SK-N-SH treated with all-trans-retinoic acid at 6 μM for 48 hours (cell line): ENCODE results near the gene PURB.

Experiments used
- ARNTL ChIP-seq: fragments of 450-650 bp; formaldehyde crosslinking; IDR thresholded peaks from 2 replicates; pipeline ENCODE4 v1.5.0; 2020; ENCODE audit warnings: low read depth, mild to moderate bottlenecking, moderate library complexity, borderline replicate concordance
- BACH2 ChIP-seq: fragments of 250-450 bp; sonication (Bioruptor Pico); IDR thresholded peaks from 2 replicates; pipeline ENCODE4 v1.9.0; 2021; ENCODE audit warnings: mild to moderate bottlenecking, borderline replicate concordance
- ISL1 ChIP-seq: fragments of 250-450 bp; sonication (Bioruptor Pico); IDR thresholded peaks from 2 replicates; pipeline ENCODE4 v2.1.2; 2022; ENCODE audit warnings: mild to moderate bottlenecking, moderate library complexity
- RARB ChIP-seq: fragments of 250-450 bp; sonication (Bioruptor Pico); IDR thresholded peaks from 2 replicates; pipeline ENCODE4 v1.8.0; 2021; ENCODE audit warnings: mild to moderate bottlenecking, moderate library complexity
- TCF4 ChIP-seq: fragments of 250-450 bp; sonication (Bioruptor Pico); IDR thresholded peaks from 2 replicates; pipeline ENCODE4 v1.8.0; 2021; ENCODE audit warnings: mild to moderate bottlenecking, moderate library complexity, borderline replicate concordance
- TOX ChIP-seq: fragments of 250-450 bp; sonication (Bioruptor Pico); IDR thresholded peaks from 2 replicates; pipeline ENCODE4 v1.8.0; 2021; ENCODE audit warnings: mild to moderate bottlenecking, moderate library complexity, borderline replicate concordance
- ZC3H10 ChIP-seq: fragments of 250-450 bp; sonication (Bioruptor Pico); IDR thresholded peaks from 2 replicates; pipeline ENCODE4 v1.5.1; 2021; ENCODE audit warnings: mild to moderate bottlenecking, moderate library complexity
- ZFP3 ChIP-seq: fragments of 250-450 bp; sonication (Bioruptor Pico); IDR thresholded peaks from 2 replicates; pipeline ENCODE4 v1.5.0; 2020; ENCODE audit warnings: mild to moderate bottlenecking, moderate library complexity
- ZFP30 ChIP-seq: fragments of 450-650 bp; formaldehyde crosslinking; IDR thresholded peaks from 2 replicates; pipeline ENCODE4 v1.5.0; 2022; ENCODE audit warnings: mild to moderate bottlenecking, moderate library complexity
- ZNF565 ChIP-seq: fragments of 450-650 bp; formaldehyde crosslinking; conservative IDR thresholded peaks from 2 replicates; pipeline ENCODE4 v1.5.0; 2020; ENCODE audit warnings: low read depth, mild to moderate bottlenecking, moderate library complexity
- TF ChIP-seq, protein P1 (sequence below): fragments of 250-450 bp; sonication (Bioruptor Pico); IDR thresholded peaks from 2 replicates; pipeline ENCODE4 v1.8.0; 2020; ENCODE audit warnings: mild to moderate bottlenecking, moderate library complexity, borderline replicate concordance
- TF ChIP-seq, protein P2 (sequence below): fragments of 250-450 bp; sonication (Bioruptor Pico); IDR thresholded peaks from 2 replicates; pipeline ENCODE4 v1.8.0; 2021; ENCODE audit warnings: low read depth, mild to moderate bottlenecking, moderate library complexity, borderline replicate concordance
- TF ChIP-seq, protein P3 (sequence below): fragments of 250-450 bp; sonication (Bioruptor Pico); IDR thresholded peaks from 2 replicates; pipeline ENCODE4 v1.5.1; 2021; ENCODE audit warnings: mild to moderate bottlenecking, moderate library complexity

DNA sequence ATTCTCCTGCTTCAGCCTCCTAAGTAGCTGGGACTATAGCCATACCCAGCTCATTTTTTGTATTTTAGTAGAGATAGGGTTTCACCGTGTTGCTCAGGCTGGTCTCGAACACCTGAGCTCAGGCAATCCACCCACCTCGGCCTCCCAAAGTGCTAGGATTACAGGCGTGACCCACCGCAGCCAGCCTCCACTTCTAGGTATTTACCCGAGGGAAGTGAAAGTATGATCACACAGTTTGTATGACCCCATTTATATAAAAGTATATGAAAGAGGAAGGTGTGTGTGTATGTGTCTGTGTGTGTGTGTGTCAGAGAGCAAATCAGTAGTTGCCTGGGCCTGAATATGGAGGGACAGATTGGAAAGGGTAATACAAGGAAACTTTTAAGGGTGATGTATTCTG lies 2.0 kb upstream of the PURB start:
- no peak for TF ChIP-seq RARB (CRISPR knock-in tag)
- no peak for TF ChIP-seq TOX (CRISPR knock-in tag)
- no peak for TF ChIP-seq ZNF565
- TF ChIP-seq, protein P1, sequence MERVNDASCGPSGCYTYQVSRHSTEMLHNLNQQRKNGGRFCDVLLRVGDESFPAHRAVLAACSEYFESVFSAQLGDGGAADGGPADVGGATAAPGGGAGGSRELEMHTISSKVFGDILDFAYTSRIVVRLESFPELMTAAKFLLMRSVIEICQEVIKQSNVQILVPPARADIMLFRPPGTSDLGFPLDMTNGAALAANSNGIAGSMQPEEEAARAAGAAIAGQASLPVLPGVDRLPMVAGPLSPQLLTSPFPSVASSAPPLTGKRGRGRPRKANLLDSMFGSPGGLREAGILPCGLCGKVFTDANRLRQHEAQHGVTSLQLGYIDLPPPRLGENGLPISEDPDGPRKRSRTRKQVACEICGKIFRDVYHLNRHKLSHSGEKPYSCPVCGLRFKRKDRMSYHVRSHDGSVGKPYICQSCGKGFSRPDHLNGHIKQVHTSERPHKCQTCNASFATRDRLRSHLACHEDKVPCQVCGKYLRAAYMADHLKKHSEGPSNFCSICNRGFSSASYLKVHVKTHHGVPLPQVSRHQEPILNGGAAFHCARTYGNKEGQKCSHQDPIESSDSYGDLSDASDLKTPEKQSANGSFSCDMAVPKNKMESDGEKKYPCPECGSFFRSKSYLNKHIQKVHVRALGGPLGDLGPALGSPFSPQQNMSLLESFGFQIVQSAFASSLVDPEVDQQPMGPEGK = no peak
- TF ChIP-seq ZFP3 (CRISPR knock-in tag) = no peak
- TF ChIP-seq ZFP30 = no peak
- no peak for TF ChIP-seq ISL1 (CRISPR knock-in tag)
- TF ChIP-seq ARNTL = no peak
- TF ChIP-seq, protein P2, sequence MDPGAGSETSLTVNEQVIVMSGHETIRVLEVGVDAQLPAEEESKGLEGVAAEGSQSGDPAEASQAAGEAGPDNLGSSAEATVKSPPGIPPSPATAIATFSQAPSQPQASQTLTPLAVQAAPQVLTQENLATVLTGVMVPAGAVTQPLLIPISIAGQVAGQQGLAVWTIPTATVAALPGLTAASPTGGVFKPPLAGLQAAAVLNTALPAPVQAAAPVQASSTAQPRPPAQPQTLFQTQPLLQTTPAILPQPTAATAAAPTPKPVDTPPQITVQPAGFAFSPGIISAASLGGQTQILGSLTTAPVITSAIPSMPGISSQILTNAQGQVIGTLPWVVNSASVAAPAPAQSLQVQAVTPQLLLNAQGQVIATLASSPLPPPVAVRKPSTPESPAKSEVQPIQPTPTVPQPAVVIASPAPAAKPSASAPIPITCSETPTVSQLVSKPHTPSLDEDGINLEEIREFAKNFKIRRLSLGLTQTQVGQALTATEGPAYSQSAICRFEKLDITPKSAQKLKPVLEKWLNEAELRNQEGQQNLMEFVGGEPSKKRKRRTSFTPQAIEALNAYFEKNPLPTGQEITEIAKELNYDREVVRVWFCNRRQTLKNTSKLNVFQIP (CRISPR knock-in tag) = no peak
- no peak for TF ChIP-seq TCF4 (CRISPR knock-in tag)
- TF ChIP-seq, protein P3, sequence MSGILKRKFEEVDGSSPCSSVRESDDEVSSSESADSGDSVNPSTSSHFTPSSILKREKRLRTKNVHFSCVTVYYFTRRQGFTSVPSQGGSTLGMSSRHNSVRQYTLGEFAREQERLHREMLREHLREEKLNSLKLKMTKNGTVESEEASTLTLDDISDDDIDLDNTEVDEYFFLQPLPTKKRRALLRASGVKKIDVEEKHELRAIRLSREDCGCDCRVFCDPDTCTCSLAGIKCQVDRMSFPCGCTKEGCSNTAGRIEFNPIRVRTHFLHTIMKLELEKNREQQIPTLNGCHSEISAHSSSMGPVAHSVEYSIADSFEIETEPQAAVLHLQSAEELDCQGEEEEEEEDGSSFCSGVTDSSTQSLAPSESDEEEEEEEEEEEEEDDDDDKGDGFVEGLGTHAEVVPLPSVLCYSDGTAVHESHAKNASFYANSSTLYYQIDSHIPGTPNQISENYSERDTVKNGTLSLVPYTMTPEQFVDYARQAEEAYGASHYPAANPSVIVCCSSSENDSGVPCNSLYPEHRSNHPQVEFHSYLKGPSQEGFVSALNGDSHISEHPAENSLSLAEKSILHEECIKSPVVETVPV (CRISPR knock-in tag) = no peak
- TF ChIP-seq BACH2 (CRISPR knock-in tag) = no peak
- TF ChIP-seq ZC3H10 (CRISPR knock-in tag) = no peak
